ENCODE measurements around the gene SAFB. TPM values are rescaled to one million over a fixed set of nuclear protein-coding genes. Genes with fewer than 3 reads are reported as not detected.

SAFB gene
- total RNA-seq, 4 donors from 2014 or later, result 65.5 to 135 (median 86.4) TPM

DNA sequence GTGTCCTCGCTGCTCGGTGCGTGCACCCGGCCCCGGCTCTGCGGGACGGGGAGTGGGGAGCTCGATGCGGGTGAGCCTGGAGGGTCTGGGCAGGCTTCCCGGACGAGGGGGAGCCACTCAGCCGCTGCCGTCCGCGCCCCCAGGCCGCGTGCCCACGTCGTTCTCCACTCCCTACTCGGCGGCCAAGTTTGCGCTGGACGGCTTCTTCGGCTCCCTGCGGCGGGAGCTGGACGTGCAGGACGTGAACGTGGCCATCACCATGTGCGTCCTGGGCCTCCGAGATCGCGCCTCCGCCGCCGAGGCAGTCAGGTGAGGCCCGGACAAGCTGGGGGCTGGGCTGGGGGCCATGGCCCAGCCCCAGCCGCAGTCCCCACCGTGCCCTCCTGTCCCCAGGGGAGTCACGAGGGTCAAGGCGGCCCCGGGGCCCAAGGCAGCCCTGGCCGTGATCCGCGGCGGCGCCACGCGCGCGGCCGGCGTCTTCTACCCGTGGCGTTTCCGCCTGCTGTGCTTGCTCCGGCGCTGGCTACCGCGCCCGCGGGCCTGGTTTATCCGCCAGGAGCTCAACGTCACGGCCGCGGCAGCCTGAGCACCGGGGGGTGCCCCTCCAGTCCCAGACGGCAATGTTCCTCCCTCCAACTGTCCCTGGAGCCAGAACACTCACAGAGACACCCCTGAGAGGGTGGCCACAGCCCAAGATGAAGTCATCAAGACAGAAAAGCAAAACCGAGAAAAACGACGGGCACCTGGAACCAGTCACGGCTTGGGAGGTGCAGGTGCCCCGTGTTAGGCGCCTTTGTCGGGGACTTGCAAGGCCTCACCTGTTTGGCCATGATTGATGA, 64.7 kb downstream of the SAFB start:
- TF ChIP-seq CTCF (IDR thresholded peaks at IDR 0.05; ENCODE audit: low read depth), result no peak

DNA sequence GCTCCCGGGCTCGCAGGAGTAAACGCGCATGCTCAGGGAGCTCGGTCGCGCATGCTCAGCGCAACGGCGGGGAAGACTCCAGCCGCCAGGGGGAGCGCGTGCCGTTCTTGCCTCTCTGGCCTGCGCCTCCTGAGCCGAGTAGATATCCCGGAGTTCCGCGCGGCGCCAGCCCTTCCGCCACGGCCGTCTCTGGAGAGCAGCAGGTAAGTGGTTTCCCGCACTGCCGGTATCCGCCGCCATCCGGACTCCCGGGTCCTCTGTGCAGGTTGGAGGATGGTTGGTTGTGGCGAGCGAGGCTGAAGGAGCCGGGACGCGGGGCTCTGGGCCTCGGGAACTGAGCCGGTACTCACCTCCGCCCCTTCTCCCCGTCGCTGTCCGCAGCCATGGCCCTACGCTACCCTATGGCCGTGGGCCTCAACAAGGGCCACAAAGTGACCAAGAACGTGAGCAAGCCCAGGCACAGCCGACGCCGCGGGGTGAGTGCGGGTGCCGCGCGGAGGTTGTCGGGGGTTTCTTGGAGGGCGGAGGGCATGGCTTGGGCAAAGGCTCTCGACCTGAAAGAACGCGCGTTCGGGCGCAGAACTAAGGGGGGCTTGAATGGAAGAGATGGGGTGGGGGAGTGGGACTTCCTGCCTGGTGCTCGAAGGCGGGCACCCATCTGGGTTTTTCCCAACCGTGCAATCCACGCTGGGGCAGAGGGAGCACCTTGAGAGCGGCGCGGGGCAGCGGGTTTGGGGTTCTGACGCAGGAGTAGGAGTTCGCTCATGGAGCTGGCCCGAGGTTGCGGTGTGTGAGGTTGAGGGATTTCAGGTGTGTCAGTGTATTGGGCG, 67.5 kb downstream of the SAFB start, which contains the start of gene RPL36:
Gene RPL36 (plus strand): TSS at position 171 of the 830 bp plus-strand sequence. CDS start 213 bp downstream, at position 384.
- no peak for TF ChIP-seq CTCF (IDR thresholded peaks at IDR 0.05; ENCODE audit: low read depth)

GRCh38 chr19:5690955-5691821, 68.3 kb downstream of the SAFB start:
- TF ChIP-seq CTCF (IDR thresholded peaks at IDR 0.05; ENCODE audit: low read depth), result no peak

DNA sequence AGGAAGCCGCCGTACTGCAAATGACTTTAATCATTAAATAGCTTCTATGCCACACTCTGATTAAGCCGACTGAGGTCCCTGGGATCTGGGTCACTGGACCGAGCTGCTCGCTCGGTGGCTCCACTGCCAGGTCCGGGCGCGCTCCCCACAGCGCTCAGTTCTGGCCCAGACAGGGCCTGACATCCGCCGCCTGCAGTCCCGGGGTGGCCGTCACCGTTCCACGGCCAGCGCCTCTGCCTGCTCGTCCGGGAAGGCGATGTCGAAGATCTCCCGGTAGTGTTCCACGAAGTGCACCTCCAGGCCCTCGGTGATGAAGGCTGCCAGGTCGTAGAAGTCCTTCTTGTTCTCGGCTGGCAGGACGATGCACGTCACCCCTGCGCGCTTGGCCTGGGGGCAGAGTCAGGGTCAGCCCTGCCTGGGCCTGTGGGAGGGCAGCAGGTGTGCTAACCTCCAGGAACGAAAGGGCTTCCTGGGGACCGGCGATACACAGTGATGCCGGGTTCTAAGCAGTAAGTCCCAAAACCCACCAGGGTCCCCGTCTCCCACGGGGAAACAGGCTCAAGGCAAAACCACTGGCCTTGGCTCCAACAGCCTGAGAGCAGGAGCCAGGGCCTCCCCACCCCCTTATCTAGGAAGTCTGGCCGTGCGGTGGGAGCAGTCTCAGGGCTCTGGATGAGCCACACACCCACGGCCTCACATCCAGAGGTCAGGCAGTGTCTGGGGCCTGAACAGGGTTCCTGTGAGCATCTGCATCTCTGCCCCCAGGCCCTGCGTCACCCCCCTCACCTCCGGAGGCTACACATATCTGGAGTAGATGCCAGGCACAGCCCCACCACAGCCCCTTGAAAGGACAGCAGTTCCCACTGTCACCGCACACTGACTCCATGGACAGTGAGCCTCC, 69.2 kb downstream of the SAFB start:
- no peak for TF ChIP-seq CTCF (IDR thresholded peaks at IDR 0.05; ENCODE audit: low read depth)

DNA sequence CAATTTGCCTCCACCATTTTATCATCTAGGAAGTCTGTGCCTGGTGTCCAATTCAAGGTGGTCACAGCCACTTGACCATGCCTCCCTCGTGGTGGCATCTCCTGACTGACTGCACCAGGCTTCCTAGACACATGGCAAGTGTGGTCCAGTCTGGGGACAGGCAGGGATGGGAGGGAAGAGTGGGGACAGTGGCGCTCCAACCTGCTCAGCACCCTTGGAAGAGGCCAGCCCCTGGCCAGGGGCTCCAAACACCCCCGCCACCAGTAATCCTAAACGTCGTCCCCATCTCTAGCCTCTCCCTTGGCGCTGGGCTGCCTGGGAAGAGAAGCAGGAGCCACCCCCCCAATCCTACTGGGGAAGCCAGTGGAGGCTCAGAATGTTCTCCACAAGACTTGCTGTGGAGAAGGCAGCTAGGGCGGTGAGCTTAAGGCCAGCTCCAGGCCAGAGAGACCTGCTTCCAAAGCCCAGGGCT, 69.9 kb downstream of the SAFB start:
- TF ChIP-seq CTCF (IDR thresholded peaks at IDR 0.05; ENCODE audit: low read depth), result no peak

Measured in subcutaneous adipose tissue (tissue), 4 donors.